Measurements from ENCODE around the gene SLC12A6.

Gene SLC12A6

GRCh38 chr15:34314491-34315490 is 22.8 kb downstream of the SLC12A6 start:
- Histone ChIP-seq H3K79me2 (ENCODE audit: insufficient read depth, low read length) (no peaks in the 10 kb centered on the region), H2AFZ (ENCODE audit: low read depth, low read length, severe bottlenecking) (no peak overlapping the region), H3K4me3 (ENCODE audit: insufficient read depth, low read length, poor library complexity, severe bottlenecking) (no peak overlapping the region), H3K9me3 (ENCODE audit: insufficient read depth, low read length) (no peaks in the 10 kb centered on the region), H3K9me2 (replicated peaks; ENCODE audit: insufficient read depth, low read length) (no peaks in the 10 kb centered on the region), H3K4me2 (ENCODE audit: low read depth, low read length, poor library complexity, severe bottlenecking) (no peak overlapping the region), H3K27me3 (ENCODE audit: low read length) (no peaks in the 10 kb centered on the region), H3K9ac (ENCODE audit: low read length) (no peak overlapping the region), H3F3A (ENCODE audit: insufficient read depth) (no peaks in the 10 kb centered on the region), H3K27ac (ENCODE audit: low read depth, low read length) (no peak overlapping the region), H4K20me1 (ENCODE audit: low read depth, low read length) (no peaks in the 10 kb centered on the region), H3K36me3 (ENCODE audit: low read length) (no peaks in the 10 kb centered on the region)
- TF ChIP-seq CTCF (IDR thresholded peaks at IDR 0.05; ENCODE audit: insufficient read depth, low read length, poor library complexity, severe bottlenecking) = no peak
- no peak for TF ChIP-seq EZH2phosphoT487 (conservative IDR thresholded peaks at IDR 0.05; ENCODE audit: low read length)

- Histone ChIP-seq H3K36me3 (ENCODE audit: low read length) (no peaks in the 10 kb centered on the region), H3K27me3 (ENCODE audit: low read length) (no peaks in the 10 kb centered on the region), H3K79me2 (ENCODE audit: insufficient read depth, low read length) (no peaks in the 10 kb centered on the region)
Measured at GRCh38 chr15:34311563-34311962, 26.0 kb downstream of the SLC12A6 start.

GRCh38 chr15:34304613-34305012 is 33.0 kb downstream of the SLC12A6 start:
- no peaks in the 10 kb centered on the region for H3K27me3 ChIP-seq (ENCODE audit: low read length)
- H3K9me2 ChIP-seq (replicated peaks; ENCODE audit: insufficient read depth, low read length) = no peaks in the 10 kb centered on the region
- no peaks in the 10 kb centered on the region for H4K20me1 ChIP-seq (ENCODE audit: low read depth, low read length)
- no peak overlapping the region for H3K4me2 ChIP-seq (ENCODE audit: low read depth, low read length, poor library complexity, severe bottlenecking)
- no peak overlapping the region for H2AFZ ChIP-seq (ENCODE audit: low read depth, low read length, severe bottlenecking)
- H3K4me3 ChIP-seq (ENCODE audit: insufficient read depth, low read length, poor library complexity, severe bottlenecking) = no peak overlapping the region
- H3F3A ChIP-seq (ENCODE audit: insufficient read depth) = no peaks in the 10 kb centered on the region
- no peaks in the 10 kb centered on the region for H3K9me3 ChIP-seq (ENCODE audit: insufficient read depth, low read length)
- H3K27ac ChIP-seq (ENCODE audit: low read depth, low read length) = no peak overlapping the region
- H3K9ac ChIP-seq (ENCODE audit: low read length) = no peak overlapping the region
- no peaks in the 10 kb centered on the region for H3K79me2 ChIP-seq (ENCODE audit: insufficient read depth, low read length)
- TF ChIP-seq EZH2phosphoT487 (conservative IDR thresholded peaks at IDR 0.05; ENCODE audit: low read length) = no peak
- no peaks in the 10 kb centered on the region for H3K36me3 ChIP-seq (ENCODE audit: low read length)

More at GRCh38 chr15:34311563-34311962, 26.0 kb downstream of the SLC12A6 start:
- no peak overlapping the region for H3K4me3 ChIP-seq (ENCODE audit: insufficient read depth, low read length, poor library complexity, severe bottlenecking)
- no peak overlapping the region for H3K27ac ChIP-seq (ENCODE audit: low read depth, low read length)
- no peaks in the 10 kb centered on the region for H3K9me2 ChIP-seq (replicated peaks; ENCODE audit: insufficient read depth, low read length)
- no peak for TF ChIP-seq EZH2phosphoT487 (conservative IDR thresholded peaks at IDR 0.05; ENCODE audit: low read length)
- TF ChIP-seq CTCF (IDR thresholded peaks at IDR 0.05; ENCODE audit: insufficient read depth, low read length, poor library complexity, severe bottlenecking) = no peak
- no peak overlapping the region for H3K9ac ChIP-seq (ENCODE audit: low read length)
- H3K9me3 ChIP-seq (ENCODE audit: insufficient read depth, low read length) = no peaks in the 10 kb centered on the region
- no peaks in the 10 kb centered on the region for H4K20me1 ChIP-seq (ENCODE audit: low read depth, low read length)
- H3F3A ChIP-seq (ENCODE audit: insufficient read depth) = no peaks in the 10 kb centered on the region
- H3K4me2 ChIP-seq (ENCODE audit: low read depth, low read length, poor library complexity, severe bottlenecking) = no peak overlapping the region
- no peak overlapping the region for H2AFZ ChIP-seq (ENCODE audit: low read depth, low read length, severe bottlenecking)

- Histone ChIP-seq H3K27ac (ENCODE audit: low read depth, low read length) (no peak overlapping the region), H2AFZ (ENCODE audit: low read depth, low read length, severe bottlenecking) (no peak overlapping the region), H3K79me2 (ENCODE audit: insufficient read depth, low read length) (no peaks in the 10 kb centered on the region), H3K4me3 (ENCODE audit: insufficient read depth, low read length, poor library complexity, severe bottlenecking) (no peak overlapping the region), H3K4me2 (ENCODE audit: low read depth, low read length, poor library complexity, severe bottlenecking) (no peak overlapping the region), H3K9me3 (ENCODE audit: insufficient read depth, low read length) (no peaks in the 10 kb centered on the region), H3K36me3 (ENCODE audit: low read length) (no peaks in the 10 kb centered on the region), H3K9ac (ENCODE audit: low read length) (no peak overlapping the region), H3F3A (ENCODE audit: insufficient read depth) (no peaks in the 10 kb centered on the region), H3K9me2 (replicated peaks; ENCODE audit: insufficient read depth, low read length) (no peaks in the 10 kb centered on the region), H4K20me1 (ENCODE audit: low read depth, low read length) (no peaks in the 10 kb centered on the region), H3K27me3 (ENCODE audit: low read length) (no peaks in the 10 kb centered on the region)
- TF ChIP-seq EZH2phosphoT487 (conservative IDR thresholded peaks at IDR 0.05; ENCODE audit: low read length) (no peak), CTCF (IDR thresholded peaks at IDR 0.05; ENCODE audit: insufficient read depth, low read length, poor library complexity, severe bottlenecking) (no peak)
Measured at GRCh38 chr15:34301058-34301457, 36.5 kb downstream of the SLC12A6 start.
